Measurements from ENCODE around the gene GMDS. TPM values are rescaled to one million over a fixed set of nuclear protein-coding genes. Genes with fewer than 3 reads are reported as not detected.

Gene GMDS
- total RNA-seq, 1 donor from 2014 or later: 30.1 TPM

DNA sequence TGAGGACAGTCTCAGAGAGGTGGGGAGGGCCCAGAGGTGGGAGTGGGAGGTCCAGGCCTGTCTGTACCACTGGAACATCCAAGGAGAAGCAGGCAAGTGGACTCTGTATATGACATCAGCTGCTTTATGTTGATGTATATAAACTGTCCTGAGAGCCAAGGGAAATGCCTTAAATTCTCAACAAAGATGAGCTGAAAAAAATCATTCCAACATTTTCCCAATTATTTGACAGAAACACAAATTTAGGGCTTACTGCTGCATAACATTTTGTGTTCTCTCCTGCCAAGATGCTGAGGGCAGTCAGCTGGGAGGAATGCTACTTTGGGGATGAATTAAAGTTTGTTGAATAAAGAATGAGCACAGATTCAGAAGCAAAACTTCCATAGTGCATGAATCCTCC lies 582.9 kb downstream of the GMDS start:
- CTCF ChIA-PET: interaction anchor here (1.2 kb wide), 1 partner anchor 442 kb away, joined by 3 read pairs; no protein-coding TSS in a partner anchor
- ATAC-seq (ENCODE audit: low read depth) (no peak), DNase-seq (no peak)
- TF ChIP-seq, protein P1, sequence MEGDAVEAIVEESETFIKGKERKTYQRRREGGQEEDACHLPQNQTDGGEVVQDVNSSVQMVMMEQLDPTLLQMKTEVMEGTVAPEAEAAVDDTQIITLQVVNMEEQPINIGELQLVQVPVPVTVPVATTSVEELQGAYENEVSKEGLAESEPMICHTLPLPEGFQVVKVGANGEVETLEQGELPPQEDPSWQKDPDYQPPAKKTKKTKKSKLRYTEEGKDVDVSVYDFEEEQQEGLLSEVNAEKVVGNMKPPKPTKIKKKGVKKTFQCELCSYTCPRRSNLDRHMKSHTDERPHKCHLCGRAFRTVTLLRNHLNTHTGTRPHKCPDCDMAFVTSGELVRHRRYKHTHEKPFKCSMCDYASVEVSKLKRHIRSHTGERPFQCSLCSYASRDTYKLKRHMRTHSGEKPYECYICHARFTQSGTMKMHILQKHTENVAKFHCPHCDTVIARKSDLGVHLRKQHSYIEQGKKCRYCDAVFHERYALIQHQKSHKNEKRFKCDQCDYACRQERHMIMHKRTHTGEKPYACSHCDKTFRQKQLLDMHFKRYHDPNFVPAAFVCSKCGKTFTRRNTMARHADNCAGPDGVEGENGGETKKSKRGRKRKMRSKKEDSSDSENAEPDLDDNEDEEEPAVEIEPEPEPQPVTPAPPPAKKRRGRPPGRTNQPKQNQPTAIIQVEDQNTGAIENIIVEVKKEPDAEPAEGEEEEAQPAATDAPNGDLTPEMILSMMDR (IDR thresholded peaks at IDR 0.05): no peak
- POLR2A ChIA-PET: no interaction called here
- peaks cover 9% of the 10 kb centered on the region for H3K36me3 Mint-ChIP-seq (ENCODE audit: low read depth)
- H3K4me1 Mint-ChIP-seq: peaks cover 26% of the 10 kb centered on the region
- intact Hi-C loops (cut with micrococcal nuclease): no loop called here
- H3K4me3 Mint-ChIP-seq: no peak overlapping the region
- H3K27ac Mint-ChIP-seq: no peak overlapping the region
- peaks cover 7% of the 10 kb centered on the region for H3K27me3 Mint-ChIP-seq
- H3K9me3 Mint-ChIP-seq: no peaks in the 10 kb centered on the region

DNA sequence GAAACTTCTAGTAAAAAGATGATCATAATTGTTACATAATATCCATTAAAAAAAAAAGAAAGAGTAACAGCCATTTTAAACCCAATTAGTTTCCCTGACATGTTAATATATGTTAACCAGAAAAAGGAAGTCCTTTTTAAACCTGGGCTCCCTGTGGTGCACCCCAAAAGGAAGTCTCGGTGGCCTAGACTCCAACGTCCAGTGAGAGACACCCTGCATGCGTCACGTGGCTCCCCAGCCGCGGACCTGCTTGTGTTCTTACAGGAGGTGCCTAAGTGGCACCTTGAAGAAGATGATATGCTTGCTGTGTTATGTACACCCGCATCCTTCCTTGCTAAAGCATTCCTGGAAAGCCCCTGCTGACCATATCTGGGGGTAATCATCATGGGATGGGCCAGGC lies 585.6 kb downstream of the GMDS start:
- DNase-seq: no peak
- peaks cover 9% of the 10 kb centered on the region for H3K36me3 Mint-ChIP-seq (ENCODE audit: low read depth)
- H3K27ac Mint-ChIP-seq: no peak overlapping the region
- intact Hi-C loops (cut with micrococcal nuclease): no loop called here
- TF ChIP-seq, protein P1 (IDR thresholded peaks at IDR 0.05): no peak
- POLR2A ChIA-PET: interaction anchor here (0.6 kb wide), 1 partner anchor 31 kb away, joined by 4 read pairs; no protein-coding TSS in a partner anchor
- CTCF ChIA-PET: no interaction called here
- ATAC-seq (ENCODE audit: low read depth): no peak
- peaks cover 16% of the 10 kb centered on the region for H3K4me1 Mint-ChIP-seq
- H3K9me3 Mint-ChIP-seq: no peaks in the 10 kb centered on the region
- H3K4me3 Mint-ChIP-seq: no peak overlapping the region
- peaks cover 7% of the 10 kb centered on the region for H3K27me3 Mint-ChIP-seq

DNA sequence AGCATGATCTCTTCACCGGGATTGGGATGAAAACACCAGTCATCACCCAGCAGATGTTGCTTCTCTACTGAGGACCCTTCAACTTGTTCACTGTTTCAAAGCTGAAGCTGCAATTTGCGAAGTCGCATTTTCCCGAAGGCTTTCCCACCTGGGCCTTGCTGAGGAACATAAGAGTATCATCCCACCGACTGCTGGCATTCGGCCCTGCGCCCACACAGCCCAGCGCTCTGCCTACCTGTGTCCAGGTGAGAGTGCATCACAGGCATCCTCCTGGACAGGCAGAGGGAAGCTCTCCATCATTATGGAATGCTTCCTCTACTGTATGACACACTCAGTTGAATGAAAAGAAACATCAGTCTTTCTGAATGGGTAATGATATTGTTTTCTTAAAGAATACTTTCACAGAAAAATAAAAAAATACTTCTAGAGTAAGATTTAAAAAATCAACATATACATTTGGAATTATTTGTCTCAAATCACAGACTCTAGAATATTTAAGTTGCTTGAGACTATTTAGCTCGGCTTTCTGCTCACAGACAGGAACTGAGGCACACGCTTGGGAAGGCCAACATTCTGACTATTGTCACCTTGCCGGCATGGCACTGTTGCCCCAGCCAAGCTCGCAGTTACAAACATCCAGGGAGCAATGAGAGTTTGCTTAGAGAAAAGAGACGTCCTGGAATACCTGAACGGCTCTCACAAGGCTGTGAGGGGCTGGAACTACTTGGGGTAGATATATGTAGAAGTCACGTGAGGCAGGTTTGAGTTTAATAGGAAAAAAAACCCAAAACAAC lies 587.0 kb downstream of the GMDS start:
- CTCF ChIA-PET: no interaction called here
- no peak overlapping the region for H3K27ac Mint-ChIP-seq
- TF ChIP-seq, protein P1 (IDR thresholded peaks at IDR 0.05): no peak
- H3K4me3 Mint-ChIP-seq: no peak overlapping the region
- no peaks in the 10 kb centered on the region for H3K9me3 Mint-ChIP-seq
- H3K27me3 Mint-ChIP-seq: peaks cover 7% of the 10 kb centered on the region
- POLR2A ChIA-PET: no interaction called here
- peaks cover 9% of the 10 kb centered on the region for H3K36me3 Mint-ChIP-seq (ENCODE audit: low read depth)
- ATAC-seq (ENCODE audit: low read depth): no peak
- peaks cover 9% of the 10 kb centered on the region for H3K4me1 Mint-ChIP-seq
- no peak for DNase-seq
- intact Hi-C loops (cut with micrococcal nuclease): no loop called here

DNA sequence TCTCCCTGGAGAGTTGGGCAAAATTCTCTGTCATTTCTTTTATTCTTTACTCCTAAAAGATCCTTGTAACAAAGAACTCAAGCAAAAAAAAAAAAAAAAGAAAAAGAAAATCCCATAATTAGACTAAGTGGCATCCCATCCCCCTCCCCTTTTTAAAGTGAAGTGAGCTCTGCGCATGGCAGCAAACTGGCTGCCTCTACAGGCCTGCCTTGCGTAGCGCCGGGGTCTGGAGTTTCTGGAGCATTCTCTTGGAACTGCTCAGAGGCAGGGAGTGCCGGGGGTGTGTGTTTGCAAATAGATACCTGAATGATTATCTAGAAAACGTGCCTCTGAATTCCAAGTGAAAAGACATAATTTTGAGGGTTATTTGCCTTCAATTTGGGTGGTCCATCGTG lies 587.6 kb downstream of the GMDS start:
- TF ChIP-seq, protein P1 (IDR thresholded peaks at IDR 0.05): no peak
- no peak overlapping the region for H3K4me3 Mint-ChIP-seq
- no peak overlapping the region for H3K27ac Mint-ChIP-seq
- no peak for DNase-seq
- H3K9me3 Mint-ChIP-seq: no peaks in the 10 kb centered on the region
- intact Hi-C loops (cut with micrococcal nuclease): no loop called here
- ChIA-PET CTCF (no interaction called here), POLR2A (no interaction called here)
- H3K27me3 Mint-ChIP-seq: peaks cover 7% of the 10 kb centered on the region
- peaks cover 9% of the 10 kb centered on the region for H3K4me1 Mint-ChIP-seq
- no peak for ATAC-seq (ENCODE audit: low read depth)
- H3K36me3 Mint-ChIP-seq (ENCODE audit: low read depth): peaks cover 9% of the 10 kb centered on the region

DNA sequence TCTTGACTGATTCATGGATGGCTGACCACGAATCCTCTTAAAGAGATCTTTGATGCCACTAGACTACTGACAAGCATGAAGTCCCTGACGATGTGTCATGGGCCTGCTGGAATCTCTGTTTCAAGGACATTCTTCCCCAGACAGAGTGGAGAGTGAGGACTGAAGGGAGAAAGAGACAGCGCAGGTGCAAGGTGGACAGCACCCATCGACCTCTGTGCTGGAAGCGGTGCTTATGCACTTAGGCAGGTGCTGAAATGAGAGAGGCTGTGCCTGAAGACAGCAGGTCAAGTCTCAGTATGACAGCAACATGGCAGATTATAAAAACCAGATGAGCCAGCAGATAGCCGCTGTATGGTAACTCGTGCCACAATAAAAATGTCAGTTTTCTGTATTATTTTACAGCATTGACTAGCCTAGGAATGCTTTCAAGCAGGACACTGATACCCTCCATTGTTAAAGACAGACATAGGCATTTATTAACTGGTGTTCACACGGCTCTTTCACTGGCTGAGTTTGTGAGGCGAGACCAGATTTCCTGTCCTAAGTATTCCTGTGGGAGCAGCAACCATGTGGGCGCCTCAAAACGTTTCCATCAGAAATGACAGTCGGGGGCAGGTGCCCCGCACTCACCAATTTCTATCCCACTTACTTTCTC lies 588.2 kb downstream of the GMDS start:
- H3K4me1 Mint-ChIP-seq: peaks cover 9% of the 10 kb centered on the region
- peaks cover 9% of the 10 kb centered on the region for H3K36me3 Mint-ChIP-seq (ENCODE audit: low read depth)
- CTCF ChIA-PET: no interaction called here
- H3K27me3 Mint-ChIP-seq: peaks cover 5% of the 10 kb centered on the region
- no peak for ATAC-seq (ENCODE audit: low read depth)
- POLR2A ChIA-PET: no interaction called here
- TF ChIP-seq, protein P1 (IDR thresholded peaks at IDR 0.05): no peak
- no peak for DNase-seq
- no peak overlapping the region for H3K27ac Mint-ChIP-seq
- no peak overlapping the region for H3K4me3 Mint-ChIP-seq
- no peaks in the 10 kb centered on the region for H3K9me3 Mint-ChIP-seq
- intact Hi-C loops (cut with micrococcal nuclease): no loop called here
